Heart right ventricle (tissue), 16 donors: Measurements from ENCODE around the gene PRICKLE2. TPM values are rescaled to one million over a fixed set of nuclear protein-coding genes. Genes with fewer than 3 reads are reported as not detected.

ENCODE experiments used
- ATAC-seq, 8 donors: fragments of 200-7000 bp; cut with Tn5 transposase; one replicate each; pipeline ENCODE4 v1.9.1; 2020; ENCODE audit warnings: mild to moderate bottlenecking in 8 of 8, moderate library complexity in 8 of 8, moderate number of reproducible peaks in 1 of 8
- DNase-seq, 2 donors: peaks; one replicate each; pipeline ENCODE4 v3.0.0-alpha.2; 2020
- H3K27ac ChIP-seq, 10 donors: fragments of 200-600 bp; sonication (generic) in 2 of 10; one replicate each; pipeline versions ENCODE4 v1.5.0 to v1.8.0; 2020 to 2022; ENCODE audit warnings: mild to moderate bottlenecking in 3 of 10
- H3K27me3 ChIP-seq, 7 donors: fragments of 200-600 bp; one replicate each; pipeline ENCODE4 v1.8.0; 2021 to 2022; ENCODE audit warnings: mild to moderate bottlenecking in 2 of 7
- H3K36me3 ChIP-seq, 9 donors: fragments of 200-600 bp; sonication (generic) in 1 of 9; one replicate each; pipeline versions ENCODE4 v1.5.0 to v1.8.0; 2020 to 2022; ENCODE audit warnings: mild to moderate bottlenecking in 2 of 9
- H3K4me1 ChIP-seq, 9 donors: fragments of 200-600 bp; sonication (generic) in 1 of 9; one replicate each; pipeline versions ENCODE4 v1.5.0 to v1.8.0; 2020 to 2022; ENCODE audit warnings: mild to moderate bottlenecking in 4 of 9
- H3K4me3 ChIP-seq, 10 donors: fragments of 200-600 bp; sonication (generic) in 2 of 10; one replicate each; pipeline versions ENCODE4 v1.5.0 to v1.8.0; 2020 to 2022; ENCODE audit warnings: mild to moderate bottlenecking in 7 of 10, moderate library complexity in 2 of 10
- H3K9me3 ChIP-seq, 11 donors: fragments of 200-600 bp in 10 of 11; sonication (generic) in 2 of 11; one replicate each; pipeline versions ENCODE4 v1.5.0 to v1.8.0; 2013 to 2022; ENCODE audit warnings: mild to moderate bottlenecking in 2 of 11, control low read depth in 1 of 11, moderate library complexity in 1 of 11
- WGBS, 2 donors: extraction: QIAGEN DNeasy Blood & Tissue Kit; methylation state at CpG; one replicate each; pipeline ENCODE4 v1.1.7; 2013; ENCODE audit warnings: inconsistent platforms in 1 of 2; 5-methylcytosine and 5-hydroxymethylcytosine counted together
- intact Hi-C, 10 donors: fragments of 100-400 bp; cut with DNase I; formaldehyde crosslinking; loops; one replicate each; pipeline versions ENCODE4 v1.11.1 to v1.14.2; 2022
- polyA plus RNA-seq, 2 donors: library from polyadenylated mRNA; stranded (reverse); fragments of 200-250 nt; gene quantifications; one replicate each; pipeline ENCODE4 v1.2.3, GENCODE V29; 2013
- total RNA-seq, 10 donors: library from RNA; stranded (reverse); fragmentation: NEBNext Ultra II Directional in 3 of 10; extraction: Animal tissue kit (Norgen Biotek cat#: 25700) in 3 of 10; gene quantifications; one replicate each; pipeline versions ENCODE4 v1.2.1 to v1.2.4, GENCODE V29; 2021 to 2023
- TF ChIP-seq, protein P1 (sequence below), 9 donors: fragments of 200-600 bp; sonication (generic) in 2 of 9; IDR thresholded peaks; one replicate each; pipeline versions ENCODE4 v1.5.0 to v1.8.0; 2021 to 2022; ENCODE audit warnings: antibody characterized with exemption in 9 of 9, mild to moderate bottlenecking in 5 of 9, moderate library complexity in 1 of 9
- donor health status: Arrhythmogenic right ventricular cardiomyopathy.
- donor health status: ischemic (EF 13 %, LVEDD 7.1; RV severe dilation, severe dysfunction).
- donor health status: healthy with polysubstance abuse.
- donor health status: DM: no; HTN: yes; CAD: no.
- donor health status: DM: no; HTN: no; CAD: no.
- donor health status: ischemic (EF 25% LVEDD 6.9; RV normal size, moderate dysfunction).
- donor health status: ischemic (EF 25% LVEDD 5.7; RV mildly dilated, moderate dysfunction).
- donor health status: healthy.
- donor health status: DM: yes; HTN: yes; CAD: no.
- donor health status: Ischemic cardiomyopathy.
- donor health status: ischemic (EF 35%, LVEDD 5.7; RV mildly dilated, moderate dysfunction).
- donor health status: nonischemic (EF 11% LVEDD 7.7; RV severe dilation, severe dysfunction).
- donor health status: DM: yes; HTN: yes; CAD: no.
- donor health status: PGD.
- donor health status: ischemic (EF 29% LVEDD 5.4; RV normal size, mild dysfunction).
- donor health status: nonischemic (EF 23%, LVEDD 6.1; RV moderate dilation, normal function).

PRICKLE2 gene
- total and polyA plus RNA-seq, 12 donors, result 1.8 to 12.2 (median 8.1) TPM

DNA sequence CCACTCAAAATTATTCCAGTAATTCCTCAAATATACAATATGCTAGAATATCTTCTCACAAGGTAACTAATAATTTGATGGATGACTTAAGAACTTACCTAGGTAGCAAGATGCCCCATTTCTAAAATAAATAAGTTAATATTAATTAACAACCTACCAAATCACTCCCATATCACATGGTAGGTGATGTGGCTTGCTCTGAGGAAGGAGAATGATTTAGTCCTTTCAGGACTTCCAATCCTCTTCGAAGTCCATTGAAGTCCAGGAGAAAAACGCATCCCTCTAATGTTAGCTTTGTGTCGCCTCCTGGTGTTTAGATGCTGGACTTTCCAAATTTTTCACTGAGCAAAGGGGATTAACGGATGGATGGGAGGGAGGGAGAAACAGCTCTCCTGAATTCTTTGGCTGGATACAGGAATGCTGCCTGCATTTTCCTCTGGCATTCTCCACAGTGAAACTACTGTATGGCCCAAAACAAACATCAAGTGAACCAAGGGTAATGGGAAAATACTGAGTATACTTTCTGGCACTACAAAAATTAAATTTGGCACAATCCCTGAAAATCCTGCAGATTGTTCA, 58.6 kb downstream of the PRICKLE2 start:
- Histone ChIP-seq H3K9me3 (peaks cover 0 to 5% (median 0%) of the 10 kb centered on the region in 11 donors), H3K27me3 (no peaks in the 10 kb centered on the region), H3K4me3 (no peak overlapping the region), H3K27ac (no peak overlapping the region), H3K4me1 (peaks cover 0 to 46% (median 28%) of the 10 kb centered on the region in 9 donors), H3K36me3 (no peaks in the 10 kb centered on the region)
- 67 to 74% methylated on average over 4 of the region's 4 CpGs for WGBS, 2 donors
- ATAC-seq, result peak in 6 of 8 donors; percentile 18 to 72 (median 52)
- TF ChIP-seq, protein P1, sequence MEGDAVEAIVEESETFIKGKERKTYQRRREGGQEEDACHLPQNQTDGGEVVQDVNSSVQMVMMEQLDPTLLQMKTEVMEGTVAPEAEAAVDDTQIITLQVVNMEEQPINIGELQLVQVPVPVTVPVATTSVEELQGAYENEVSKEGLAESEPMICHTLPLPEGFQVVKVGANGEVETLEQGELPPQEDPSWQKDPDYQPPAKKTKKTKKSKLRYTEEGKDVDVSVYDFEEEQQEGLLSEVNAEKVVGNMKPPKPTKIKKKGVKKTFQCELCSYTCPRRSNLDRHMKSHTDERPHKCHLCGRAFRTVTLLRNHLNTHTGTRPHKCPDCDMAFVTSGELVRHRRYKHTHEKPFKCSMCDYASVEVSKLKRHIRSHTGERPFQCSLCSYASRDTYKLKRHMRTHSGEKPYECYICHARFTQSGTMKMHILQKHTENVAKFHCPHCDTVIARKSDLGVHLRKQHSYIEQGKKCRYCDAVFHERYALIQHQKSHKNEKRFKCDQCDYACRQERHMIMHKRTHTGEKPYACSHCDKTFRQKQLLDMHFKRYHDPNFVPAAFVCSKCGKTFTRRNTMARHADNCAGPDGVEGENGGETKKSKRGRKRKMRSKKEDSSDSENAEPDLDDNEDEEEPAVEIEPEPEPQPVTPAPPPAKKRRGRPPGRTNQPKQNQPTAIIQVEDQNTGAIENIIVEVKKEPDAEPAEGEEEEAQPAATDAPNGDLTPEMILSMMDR (IDR thresholded peaks at IDR 0.05), result peak in 5 of 9 donors; percentile 14 to 43 (median 29)
- intact Hi-C loops, result loop anchor here in 4 of 10 donors (5.0 to 10.0 kb wide), 2 partner anchors 132 to 134 kb away; no protein-coding TSS in a partner anchor
- DNase-seq, result no peak

DNA sequence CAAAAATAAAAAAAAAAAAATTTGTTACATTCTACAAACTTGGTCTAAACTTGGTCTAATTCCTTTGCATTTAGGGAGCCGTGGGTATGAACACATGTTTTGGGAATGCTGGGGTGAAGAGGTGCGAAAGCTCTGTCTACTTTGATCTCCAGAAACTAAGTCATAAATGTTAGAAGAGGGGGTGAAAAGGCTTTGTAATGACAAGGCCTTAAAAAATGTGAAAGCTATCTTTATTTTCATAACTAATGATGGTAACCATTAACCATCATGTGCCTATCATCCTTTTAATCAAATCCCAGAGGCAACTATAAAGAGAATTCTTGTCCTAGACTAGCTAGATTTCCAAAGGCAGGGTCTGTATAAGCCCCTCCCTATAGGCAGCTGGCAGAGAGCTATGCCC, 60.9 kb downstream of the PRICKLE2 start:
- intact Hi-C loops, result loop anchor here in 5 of 10 donors (5.0 to 10.0 kb wide), 3 partner anchors 48 to 130 kb away; no protein-coding TSS in a partner anchor
- Histone ChIP-seq H3K9me3 (peaks cover 0 to 4% (median 0%) of the 10 kb centered on the region in 11 donors), H3K27ac (peak overlapping the region in 1 of 10 donors; percentile 29), H3K27me3 (no peaks in the 10 kb centered on the region), H3K4me3 (no peak overlapping the region), H3K36me3 (peaks cover 0 to 14% (median 1%) of the 10 kb centered on the region in 9 donors), H3K4me1 (peaks cover 0 to 63% (median 34%) of the 10 kb centered on the region in 9 donors)
- TF ChIP-seq, protein P1 (IDR thresholded peaks at IDR 0.05), result no peak
- DNase-seq (no peak), ATAC-seq (no peak)
- WGBS, 2 donors, result 93 to 99% methylated on average over 2 of the region's 2 CpGs

- intact Hi-C loops, result loop anchor here in 5 of 10 donors (5.0 to 10.0 kb wide), 3 partner anchors 49 to 129 kb away; no protein-coding TSS in a partner anchor
Observed at GRCh38 chr3:64163755-64164148, 61.5 kb downstream of the PRICKLE2 start.

DNA sequence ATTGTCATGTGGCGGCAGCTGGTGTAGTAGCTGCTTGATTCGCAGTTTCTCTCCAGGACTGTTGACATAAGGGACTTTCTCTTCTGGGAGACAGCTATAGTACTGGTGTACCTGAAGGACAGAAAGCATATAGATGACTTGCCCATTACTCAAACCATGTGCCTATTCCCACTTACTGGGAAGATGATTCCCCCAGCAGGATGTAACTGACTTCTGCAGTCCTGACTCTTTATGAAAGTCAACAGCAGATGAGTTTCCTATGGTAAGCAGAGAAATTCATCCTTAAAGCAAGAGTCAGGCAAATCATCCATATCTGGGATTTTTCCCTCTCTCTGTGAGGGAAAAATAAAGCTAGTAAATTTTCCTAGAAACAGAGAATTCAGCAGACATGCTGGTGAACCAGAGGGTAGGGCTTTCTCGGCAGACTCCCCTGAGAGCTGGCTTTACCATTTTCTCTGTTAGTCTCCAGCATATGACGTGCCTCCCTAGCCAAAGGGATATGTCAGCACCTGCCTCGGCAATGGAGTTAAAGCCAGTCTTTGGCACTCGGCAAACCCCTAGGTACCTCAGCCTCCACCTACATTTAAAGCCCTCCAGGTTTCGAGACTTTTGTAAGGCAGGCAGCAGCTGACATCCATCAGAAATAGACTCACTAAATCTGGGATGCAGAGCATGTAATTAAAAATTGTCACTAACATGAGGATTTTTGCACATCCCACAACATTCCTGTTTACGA, 62.1 kb downstream of the PRICKLE2 start:
- Histone ChIP-seq H3K27ac (peak overlapping the region in 7 of 10 donors; percentile 19 to 75 (median 46)), H3K9me3 (no peaks in the 10 kb centered on the region), H3K4me1 (peaks cover 0 to 63% (median 34%) of the 10 kb centered on the region in 9 donors), H3K36me3 (peaks cover 0 to 25% (median 9%) of the 10 kb centered on the region in 9 donors), H3K27me3 (no peaks in the 10 kb centered on the region), H3K4me3 (no peak overlapping the region)
- WGBS, 2 donors, result 68 to 73% methylated on average over 8 of the region's 8 CpGs
- TF ChIP-seq, protein P1 (IDR thresholded peaks at IDR 0.05), result no peak
- intact Hi-C loops, result loop anchor here in 5 of 10 donors (5.0 to 10.0 kb wide), 3 partner anchors 49 to 128 kb away; no protein-coding TSS in a partner anchor
- DNase-seq (no peak), ATAC-seq (peak in 2 of 8 donors; percentile 14 to 34)

More at GRCh38 chr3:64163755-64164148, 61.5 kb downstream of the PRICKLE2 start:
- H3K4me1 ChIP-seq, result peaks cover 0 to 63% (median 34%) of the 10 kb centered on the region in 9 donors
- ATAC-seq, result no peak
- peaks cover 0 to 19% (median 7%) of the 10 kb centered on the region in 9 donors for H3K36me3 ChIP-seq
- no peaks in the 10 kb centered on the region for H3K9me3 ChIP-seq
- H3K27ac ChIP-seq, result peak overlapping the region in 2 of 10 donors; percentile 29 to 69
- DNase-seq, result no peak
- 73 to 77% methylated on average over 4 of the region's 4 CpGs for whole genome bisulfite sequencing, 2 donors
- H3K4me3 ChIP-seq, result no peak overlapping the region
- no peaks in the 10 kb centered on the region for H3K27me3 ChIP-seq
- TF ChIP-seq, protein P1 (IDR thresholded peaks at IDR 0.05), result no peak
